ENCODE data around the gene FER. TPM values are rescaled to one million over a fixed set of nuclear protein-coding genes. Genes with fewer than 3 reads are reported as not detected.
"Not testable (repeated sequence)": the region's sequence is repeated elsewhere in the genome, so short reads cannot be mapped to it uniquely, and the experiment has no call there.

Gene FER
- total RNA-seq, 1 donor from 2014 or later: 27.2 TPM

DNA sequence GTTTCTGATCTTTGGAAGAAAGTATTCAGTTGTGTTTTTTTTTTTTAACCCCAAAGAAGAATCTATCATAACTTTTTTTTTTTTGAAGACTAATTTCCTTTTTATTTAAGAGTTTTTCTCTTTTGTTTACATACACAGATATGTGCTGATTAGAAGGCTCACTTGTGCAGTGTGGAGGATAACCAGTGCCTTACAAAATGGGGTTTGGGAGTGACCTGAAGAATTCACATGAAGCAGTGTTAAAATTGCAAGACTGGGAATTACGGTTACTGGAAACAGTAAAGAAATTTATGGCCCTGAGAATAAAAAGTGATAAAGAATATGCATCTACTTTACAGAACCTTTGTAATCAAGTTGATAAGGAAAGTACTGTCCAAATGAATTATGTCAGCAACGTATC lies 50.3 kb downstream of the FER start:
- no peak for DNase-seq (ENCODE audit: low spot score)

DNA sequence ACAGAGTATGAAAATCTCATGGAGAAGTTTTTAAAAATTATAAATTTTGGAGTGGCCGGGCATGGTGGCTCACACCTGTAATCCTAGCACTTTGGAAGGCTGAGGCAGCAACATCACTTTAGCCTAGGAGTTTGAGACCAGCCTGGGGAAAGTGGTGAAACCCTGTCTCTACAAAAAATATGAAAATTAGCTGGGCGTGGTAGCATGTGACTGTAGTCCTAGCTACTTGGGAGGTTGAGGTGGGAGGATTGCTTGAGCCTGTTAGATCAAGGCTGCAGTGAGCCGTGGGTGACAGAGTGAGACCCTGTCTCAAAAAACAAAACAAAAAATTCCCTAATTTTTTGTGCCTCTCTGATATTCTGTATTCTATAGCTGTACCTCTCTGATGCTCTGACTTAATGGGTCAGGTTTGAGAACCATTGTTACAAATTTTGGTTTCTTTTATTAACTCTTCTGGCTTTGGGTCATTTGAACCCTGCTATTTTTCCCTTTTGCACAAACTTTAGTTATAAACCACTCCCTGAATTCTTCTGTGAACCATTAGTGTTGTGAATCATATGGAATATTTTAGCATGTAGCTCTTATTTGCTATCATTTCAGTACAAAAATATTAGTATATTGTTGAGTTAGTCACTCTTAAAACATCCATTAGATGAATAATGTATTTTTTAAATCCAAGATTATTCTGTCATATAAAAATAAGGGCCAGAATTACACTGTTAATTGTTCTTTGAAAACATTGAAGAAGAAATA lies 51.0 kb downstream of the FER start:
- no peak for DNase-seq (ENCODE audit: low spot score)

DNA sequence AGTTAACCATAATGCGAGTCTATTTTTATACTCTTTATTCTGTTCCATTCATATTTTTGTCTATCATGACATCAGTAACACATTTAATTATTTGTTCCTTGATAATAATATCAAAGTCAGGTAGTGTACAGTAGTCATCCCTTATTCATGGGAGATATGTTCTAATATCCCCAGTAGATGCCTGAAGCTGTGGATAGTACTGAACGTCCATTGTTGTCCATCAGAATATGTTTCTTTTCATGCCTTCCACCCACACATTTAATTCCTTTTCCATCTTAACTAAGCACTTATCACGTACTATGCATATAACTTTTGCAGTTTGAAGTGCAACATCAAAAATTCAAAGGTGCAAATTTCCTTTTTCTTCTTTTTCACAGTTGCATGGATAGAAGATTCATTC lies 53.6 kb downstream of the FER start:
- no peak for DNase-seq (ENCODE audit: low spot score)

DNA sequence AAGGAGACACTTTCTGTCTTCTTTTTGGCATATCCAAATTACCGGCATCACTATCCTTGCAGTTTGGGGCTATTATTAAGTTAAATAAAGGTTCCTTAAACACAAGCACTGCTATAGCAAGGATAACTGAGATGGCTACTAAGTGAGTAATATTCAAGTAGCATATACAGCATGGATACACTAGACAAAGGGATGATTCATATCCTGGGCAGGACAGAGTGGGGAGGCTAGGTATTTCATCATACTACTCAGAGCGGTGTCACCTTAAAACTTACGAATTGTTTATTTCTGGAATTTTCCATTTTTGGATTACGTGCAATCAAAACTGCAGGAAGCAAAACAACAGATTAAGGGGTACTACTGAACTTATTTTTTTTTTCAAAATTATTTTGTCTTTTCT lies 54.1 kb downstream of the FER start:
- no peak for DNase-seq (ENCODE audit: low spot score)

DNA sequence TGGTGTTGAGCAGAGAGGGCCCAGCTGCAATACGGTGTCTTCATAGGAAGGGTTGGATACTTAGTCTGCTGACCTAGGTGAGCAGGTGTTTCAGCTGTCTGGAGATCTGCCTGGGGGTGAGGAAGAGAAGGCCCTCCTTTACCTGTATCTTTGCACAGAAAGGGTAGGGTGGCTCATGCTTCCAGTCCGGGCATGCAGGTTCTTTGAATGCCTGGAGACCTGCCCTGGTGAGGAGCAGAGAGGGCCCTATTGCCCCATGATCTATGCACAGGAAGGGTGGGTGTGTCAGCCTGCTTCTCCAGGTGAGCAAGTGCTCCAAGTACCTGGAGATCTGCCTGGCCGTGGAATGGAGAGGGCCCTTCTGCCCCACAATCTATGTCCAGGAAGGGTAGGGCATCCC lies 63.0 kb downstream of the FER start:
- no peak for DNase-seq (ENCODE audit: low spot score)

DNA sequence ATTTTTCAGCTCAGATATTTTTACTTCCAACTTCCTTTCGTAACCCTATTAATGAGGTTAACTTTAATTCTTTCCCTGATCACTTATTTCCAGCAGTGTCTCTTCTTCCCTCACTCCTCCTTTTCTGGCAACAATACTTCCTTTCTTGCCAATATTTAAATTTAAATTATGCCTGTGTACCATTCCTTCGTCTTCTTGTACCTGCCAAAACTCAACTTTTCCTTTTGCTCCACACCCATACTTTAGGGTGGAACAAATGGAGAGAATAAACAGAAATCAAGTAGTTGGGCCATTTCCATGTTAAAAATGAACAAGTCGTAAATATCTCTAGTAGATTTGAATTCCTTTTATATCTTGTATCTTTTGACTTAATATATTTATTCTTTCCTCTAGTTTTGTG lies 66.0 kb downstream of the FER start:
- DNase-seq (ENCODE audit: low spot score): no peak

DNA sequence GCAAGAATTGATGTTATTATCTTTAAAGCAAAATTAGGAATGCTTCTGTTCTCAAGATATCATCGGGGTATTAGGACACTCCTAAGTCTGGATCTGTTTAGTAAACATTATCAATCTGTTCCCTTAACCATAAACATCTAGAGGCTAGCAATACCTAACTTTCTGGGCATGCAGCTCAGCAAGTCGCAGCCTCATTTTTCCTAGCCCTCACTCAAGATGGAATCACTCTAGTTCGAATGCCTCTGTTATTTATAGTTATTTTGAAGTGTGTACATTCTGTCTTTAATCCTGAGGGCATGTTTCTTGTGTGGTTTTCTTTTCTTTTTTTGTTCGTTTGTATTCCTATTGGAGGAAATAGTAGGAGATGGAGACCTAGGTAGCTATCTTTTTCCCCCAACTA lies 66.9 kb downstream of the FER start:
- DNase-seq (ENCODE audit: low spot score): no peak

DNA sequence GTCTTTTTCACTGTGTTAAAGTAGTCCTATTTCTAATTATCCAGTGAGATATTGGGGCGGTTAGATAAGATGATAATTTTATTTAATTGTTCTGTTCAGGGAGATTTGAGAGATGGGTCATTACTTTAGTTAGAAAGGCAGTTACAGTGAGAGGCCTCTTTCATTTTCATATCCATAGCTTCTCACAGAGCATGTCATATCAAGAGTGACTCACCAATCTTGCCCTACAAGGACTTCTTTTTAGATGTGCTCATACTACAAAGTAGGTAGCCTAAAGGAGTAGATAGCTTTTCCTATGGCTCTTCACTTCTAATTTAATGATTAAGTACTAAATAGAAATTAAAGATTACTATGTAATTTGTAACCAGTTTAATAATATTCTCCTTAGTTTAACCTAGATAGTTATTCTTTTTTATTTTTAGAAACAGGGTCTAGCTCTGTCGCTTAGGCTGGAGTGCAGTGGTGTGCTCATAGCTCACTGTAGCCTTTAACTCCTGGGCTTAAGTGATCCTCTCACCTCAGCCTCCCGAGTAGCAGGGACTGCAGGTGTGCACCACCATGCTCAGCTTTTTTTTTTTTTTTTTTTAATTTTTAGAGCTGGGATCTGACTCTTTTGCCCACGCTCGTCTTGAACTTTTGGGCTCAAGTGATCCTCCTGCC lies 71.0 kb downstream of the FER start:
- no peak for DNase-seq (ENCODE audit: low spot score)

DNA sequence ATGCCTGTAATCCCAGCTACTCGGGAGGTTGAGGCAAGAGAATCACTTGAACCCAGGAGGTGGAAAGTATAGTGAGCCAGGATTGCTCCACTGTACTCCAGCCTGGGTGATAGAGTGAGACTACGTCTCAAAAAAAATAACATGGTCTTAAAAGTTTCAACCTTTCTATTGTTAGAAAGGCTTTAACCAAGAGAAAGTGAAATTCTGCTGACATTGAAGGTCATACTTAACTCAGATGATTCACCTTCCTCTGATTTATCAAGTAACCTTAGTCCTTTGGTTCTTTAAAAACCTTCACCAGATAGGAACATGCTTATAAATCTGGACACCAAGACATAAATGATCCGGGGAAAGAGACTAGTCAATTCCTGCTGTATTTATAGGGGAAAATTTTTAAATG lies 73.3 kb downstream of the FER start:
- no peak for DNase-seq (ENCODE audit: low spot score)

DNA sequence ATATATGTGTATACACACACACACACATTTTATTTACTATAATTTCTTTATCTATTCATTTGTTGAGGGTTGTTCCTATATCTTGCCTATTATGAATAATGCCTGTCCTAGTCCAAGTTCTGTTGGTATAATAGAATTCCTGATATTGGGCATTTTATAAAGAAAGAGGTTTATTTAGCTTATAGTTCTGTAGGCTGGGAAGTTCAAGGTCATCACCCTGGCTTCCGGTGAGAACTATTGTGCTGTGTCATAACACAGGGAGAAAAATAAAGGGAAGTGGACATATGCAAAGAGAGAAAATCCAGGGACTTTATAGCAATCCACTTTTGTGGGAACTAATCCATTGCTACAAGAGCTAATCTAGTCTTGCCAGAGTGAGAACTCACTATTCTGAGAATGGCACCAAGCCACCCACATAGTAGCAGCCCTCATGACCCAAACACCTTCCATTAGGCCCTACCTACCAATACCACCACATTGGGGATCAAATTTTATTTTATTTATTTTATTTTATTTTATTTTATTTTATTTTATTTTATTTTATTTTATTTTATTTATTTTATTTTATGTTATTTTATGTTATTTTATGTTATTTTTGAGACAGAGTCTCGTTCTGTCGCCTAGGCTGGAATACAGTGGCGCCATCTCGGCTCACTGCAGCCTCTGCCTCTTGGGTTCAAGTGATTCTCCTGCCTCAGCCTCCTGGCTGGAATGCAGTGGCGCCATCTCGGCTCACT lies 74.7 kb downstream of the FER start:
- no peak for DNase-seq (ENCODE audit: low spot score)

DNA sequence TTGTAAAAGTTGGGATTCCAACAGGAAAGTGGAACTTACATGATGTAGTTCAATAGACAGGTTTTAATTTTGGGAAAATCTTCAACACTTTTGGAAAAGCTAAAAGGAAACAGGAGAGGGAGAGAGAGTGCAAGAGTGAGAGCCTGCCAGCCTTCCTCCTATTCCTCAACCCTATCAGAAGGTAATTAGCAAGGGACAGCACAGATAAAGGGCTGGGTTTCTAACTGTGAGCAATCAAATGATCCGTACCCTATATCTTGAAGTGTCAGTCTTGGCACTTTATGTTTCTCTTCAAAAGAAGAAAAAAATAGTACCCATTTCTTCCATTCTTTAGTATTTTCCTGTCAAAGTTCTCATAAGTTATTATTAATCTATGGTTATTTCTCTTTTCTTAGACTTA lies 79.4 kb downstream of the FER start:
- no peak for DNase-seq (ENCODE audit: low spot score)

DNA sequence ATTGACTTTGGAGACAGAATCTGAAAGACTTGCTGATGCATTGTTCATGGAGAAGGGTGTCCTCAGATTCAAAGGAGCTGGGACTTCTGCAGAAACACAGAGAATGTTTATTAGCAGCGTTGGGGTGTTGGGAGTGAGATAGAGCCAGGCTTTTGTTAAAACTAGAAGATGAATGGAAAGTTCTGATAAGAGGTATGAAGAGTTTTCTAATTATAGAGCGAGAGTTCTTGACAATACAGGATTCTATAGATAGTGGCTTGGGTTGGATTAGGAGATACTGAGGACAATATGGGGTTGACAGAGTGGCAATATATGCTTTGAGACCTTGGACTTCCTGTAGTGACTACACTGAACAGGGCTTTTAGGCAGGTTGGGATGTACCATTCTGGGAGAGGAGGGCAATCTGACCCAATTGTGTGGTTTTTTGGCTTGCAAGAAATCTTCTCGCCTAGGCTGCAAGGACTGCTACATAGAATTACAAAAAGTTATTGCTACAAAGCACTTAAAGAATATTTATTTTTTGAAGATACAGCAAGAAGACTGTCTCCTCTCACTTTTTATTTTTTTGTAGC lies 83.1 kb downstream of the FER start:
- no peak for DNase-seq (ENCODE audit: low spot score)

DNA sequence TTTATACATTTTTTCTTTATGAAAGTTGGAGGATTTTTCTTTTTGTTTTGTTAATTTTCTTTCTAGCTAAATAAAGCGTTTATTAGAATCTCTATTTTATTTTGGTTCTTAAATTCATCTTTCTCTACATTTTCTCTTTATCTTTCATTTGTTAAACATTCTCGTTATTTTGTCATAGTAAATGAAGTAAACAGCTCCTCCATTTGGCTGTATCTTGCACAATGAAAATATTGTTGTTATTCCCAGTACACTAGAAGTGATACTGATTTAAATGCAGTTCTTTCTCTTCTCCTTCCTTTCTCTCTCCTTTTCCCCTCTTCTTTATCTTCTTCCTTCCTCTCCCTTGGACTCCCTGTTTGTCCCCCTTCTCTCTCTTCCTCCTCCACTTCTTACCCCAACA lies 88.8 kb downstream of the FER start:
- DNase-seq (ENCODE audit: low spot score): no peak

DNA sequence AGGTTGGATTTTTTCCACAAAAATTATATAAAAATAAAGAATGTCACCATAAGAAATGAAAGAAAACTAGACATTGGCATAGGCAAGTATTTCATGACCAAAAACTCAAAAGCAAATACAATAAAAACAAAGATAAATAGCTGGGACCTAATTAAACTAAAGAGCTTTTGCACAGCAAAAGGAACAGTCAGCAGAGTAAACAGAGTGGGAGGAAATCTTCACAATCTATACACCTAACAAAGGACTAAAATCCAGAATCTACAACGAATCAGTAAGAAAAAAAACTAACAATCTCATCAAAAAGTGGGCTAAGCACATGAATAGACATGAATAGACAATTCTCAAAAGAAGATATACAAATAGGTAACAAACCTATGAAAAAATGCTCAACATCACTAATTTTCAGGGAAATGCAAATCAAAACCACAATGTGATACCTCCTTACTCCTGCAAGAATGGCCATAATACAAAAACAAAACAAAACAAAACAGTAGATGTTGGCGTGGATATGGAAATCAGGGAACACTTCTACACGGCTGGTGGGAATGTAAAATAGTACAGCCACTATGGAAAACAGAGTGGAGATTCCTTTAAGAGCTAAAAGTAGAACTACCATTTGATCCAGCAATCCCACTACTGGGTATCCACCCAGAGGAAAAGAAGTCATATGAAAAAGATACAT lies 94.7 kb downstream of the FER start:
- not testable (repeated sequence) for DNase-seq (ENCODE audit: low spot score)

DNA sequence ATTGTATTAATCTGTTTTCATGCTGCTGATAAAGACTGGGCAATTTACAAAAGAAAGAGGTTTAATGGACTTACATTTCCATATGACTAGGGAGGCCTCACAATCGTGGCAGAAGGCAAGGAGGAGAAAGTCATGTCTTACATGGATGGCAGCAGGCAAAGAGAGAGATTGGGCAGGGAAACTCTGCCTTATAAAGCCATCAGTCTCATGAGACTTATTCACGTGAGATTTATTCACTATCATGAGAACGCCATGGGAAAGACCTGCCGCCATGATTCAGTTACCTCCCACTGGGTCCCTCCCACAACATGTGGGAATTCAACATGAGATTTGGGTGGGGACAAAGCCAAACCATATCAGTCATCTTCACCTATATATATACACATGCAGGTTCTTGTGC lies 103.4 kb downstream of the FER start:
- DNase-seq (ENCODE audit: low spot score): not testable (repeated sequence)

DNA sequence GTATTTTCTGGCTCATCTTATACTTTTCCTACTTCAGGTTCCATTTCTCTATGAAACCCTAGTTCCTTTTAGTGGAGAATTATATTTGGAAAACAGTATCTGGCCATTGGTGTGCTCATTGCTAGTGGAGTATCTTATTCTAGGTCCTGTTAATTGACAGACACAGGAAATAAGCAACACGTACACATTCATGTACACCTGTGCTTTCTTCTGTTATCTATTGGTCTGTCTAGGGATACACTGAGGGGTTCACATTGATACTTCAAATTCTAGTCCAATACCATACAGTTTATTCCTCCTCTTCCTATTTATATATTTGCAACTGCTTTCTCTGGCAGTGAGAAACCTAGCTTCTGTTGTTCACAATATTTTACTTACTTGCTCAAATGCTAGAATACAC lies 110.2 kb downstream of the FER start:
- no peak for DNase-seq (ENCODE audit: low spot score)

DNA sequence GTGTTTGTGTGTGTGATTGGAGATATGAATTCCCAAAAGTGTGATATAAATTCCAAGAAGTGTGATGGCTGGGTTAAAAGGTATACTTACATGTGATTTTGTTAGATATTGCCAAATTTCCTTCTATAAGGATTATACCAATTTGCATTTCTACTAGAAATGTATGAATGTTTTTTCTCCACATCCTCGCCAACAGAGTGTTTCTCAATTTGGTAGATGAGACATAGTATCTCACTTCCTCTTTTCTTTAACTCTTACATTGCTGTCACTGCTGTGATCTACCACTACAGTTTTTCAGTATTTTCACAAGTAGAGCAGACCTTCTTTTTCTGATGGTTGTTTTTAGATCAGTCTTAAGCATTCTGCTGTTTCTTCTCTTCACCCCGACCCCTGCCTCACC lies 111.3 kb downstream of the FER start:
- no peak for DNase-seq (ENCODE audit: low spot score)

DNA sequence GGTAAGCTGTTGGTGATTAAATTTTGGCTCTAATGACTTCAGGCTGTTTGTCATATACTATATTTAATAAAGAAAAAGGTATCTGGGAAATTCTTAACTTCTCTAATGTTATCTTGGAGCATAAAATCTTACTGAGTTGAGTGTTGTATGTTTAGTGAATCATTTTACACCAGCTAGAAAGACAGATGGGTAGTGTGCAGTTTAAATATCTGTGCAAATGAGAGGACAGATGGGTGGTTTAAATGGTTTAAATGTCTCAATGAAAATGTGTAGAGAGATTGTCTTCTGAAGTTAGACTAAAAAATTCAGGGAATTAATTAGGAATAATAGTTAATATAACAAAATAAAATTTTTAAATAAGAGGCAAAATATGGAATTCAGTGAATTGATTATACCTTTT lies 114.5 kb downstream of the FER start:
- DNase-seq (ENCODE audit: low spot score): no peak

DNA sequence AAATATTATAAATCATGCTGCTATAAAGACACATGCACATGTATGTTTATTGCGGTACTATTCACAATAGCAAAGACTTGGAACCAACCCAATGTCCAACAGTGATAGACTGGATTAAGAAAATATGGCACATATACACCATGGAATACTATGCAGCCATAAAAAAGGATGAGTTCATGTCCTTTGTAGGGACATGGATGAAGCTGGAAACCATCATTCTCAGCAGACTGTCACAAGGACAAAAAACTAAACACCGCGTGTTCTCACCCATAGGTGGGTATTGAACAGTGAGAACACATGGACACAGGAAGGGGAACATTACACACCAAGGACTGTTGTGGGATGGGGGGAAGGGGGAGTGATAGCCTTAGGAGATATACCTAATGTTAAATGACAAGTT lies 118.4 kb downstream of the FER start:
- not testable (repeated sequence) for DNase-seq (ENCODE audit: low spot score)

DNA sequence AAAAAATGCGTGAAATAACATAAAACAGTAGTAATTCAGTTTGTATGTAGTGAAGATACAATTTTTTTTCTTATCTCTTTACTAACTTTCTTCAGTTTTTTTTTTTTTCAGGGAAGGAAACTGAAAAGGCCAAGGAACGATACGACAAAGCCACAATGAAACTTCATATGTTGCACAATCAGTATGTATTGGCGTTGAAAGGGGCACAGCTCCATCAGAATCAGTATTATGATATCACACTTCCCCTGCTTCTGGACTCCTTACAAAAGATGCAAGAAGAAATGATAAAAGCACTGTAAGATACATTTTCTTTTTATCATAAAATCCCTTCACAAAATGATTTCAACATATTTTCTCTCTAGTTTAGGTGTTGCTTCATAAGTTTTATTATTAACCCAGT lies 120.0 kb downstream of the FER start:
- DNase-seq (ENCODE audit: low spot score): no peak

DNA sequence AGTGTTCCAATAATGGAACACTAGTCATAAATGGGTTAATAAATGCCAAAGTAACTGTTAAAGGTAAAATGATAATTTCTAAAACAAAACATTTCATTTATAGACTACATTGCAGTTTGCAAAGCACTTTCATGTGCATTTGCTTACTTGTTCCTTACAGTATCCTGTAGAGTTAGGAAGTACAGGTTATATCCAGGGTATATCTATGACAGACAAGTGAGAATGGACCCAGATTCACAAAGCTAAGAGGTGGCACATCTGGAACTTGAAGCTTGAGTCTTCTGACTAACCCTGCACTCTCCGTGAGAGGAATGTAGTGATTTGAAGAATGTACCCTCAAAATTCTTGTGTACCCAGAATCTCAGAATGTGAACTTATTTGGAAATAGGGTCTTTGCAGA lies 121.4 kb downstream of the FER start:
- DNase-seq (ENCODE audit: low spot score): no peak

DNA sequence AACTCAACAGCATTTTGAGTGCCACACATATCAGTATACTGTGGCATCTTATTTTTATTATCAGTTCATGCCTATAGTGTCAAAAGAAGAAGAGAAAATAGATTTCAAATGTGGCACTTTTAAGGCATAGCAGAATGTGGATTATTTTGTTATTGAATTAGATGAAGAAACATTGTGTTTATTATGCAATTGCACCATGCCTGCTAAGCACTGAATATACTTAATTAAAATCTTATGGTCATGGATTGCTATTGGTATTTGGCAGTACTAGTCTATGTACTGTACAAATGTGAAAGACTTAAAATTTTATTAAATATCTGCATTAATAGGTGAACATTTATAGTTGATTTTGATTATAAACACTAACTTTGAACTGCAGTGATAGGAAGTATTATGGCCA lies 128.8 kb downstream of the FER start:
- no peak for DNase-seq (ENCODE audit: low spot score)

All from umbilical cord (tissue), 2 donors.